Ramos (cell line): ENCODE results near the gene RUSC1.

ENCODE experiments used
- in situ Hi-C: fragments of 300-500 bp; cut with MboI; formaldehyde crosslinking; loops from one replicate; pipeline ENCODE4 v1.14.3; 2022; ENCODE audit warnings: low sequenced_read_pairs; ENCODE audit not compliant: unreplicated experiment

RUSC1 gene

GRCh38 chr1:155295183-155295941 lies 25.3 kb upstream of the RUSC1 start:
- in situ Hi-C loops: no loop called here

- in situ Hi-C loops: no loop called here
Measured at GRCh38 chr1:155295942-155296267, 24.8 kb upstream of the RUSC1 start.

- in situ Hi-C loops: no loop called here
Measured at GRCh38 chr1:155296661-155297060, 24.0 kb upstream of the RUSC1 start.

- in situ Hi-C loops: no loop called here
Measured at GRCh38 chr1:155297384-155297783, 23.3 kb upstream of the RUSC1 start.

- in situ Hi-C loops: no loop called here
Measured at GRCh38 chr1:155300024-155300423, 20.7 kb upstream of the RUSC1 start.

- in situ Hi-C loops: no loop called here
Measured at GRCh38 chr1:155300553-155301329, 20.0 kb upstream of the RUSC1 start.

- in situ Hi-C loops: no loop called here
Measured at GRCh38 chr1:155301342-155301841, 19.3 kb upstream of the RUSC1 start, which contains the start of gene PKLR. Gene PKLR (minus strand): TSS chr1:155301438. CDS start chr1:155301395, 43 bp downstream.

GRCh38 chr1:155304558-155305063 lies 16.1 kb upstream of the RUSC1 start:
- in situ Hi-C loops: no loop called here

- in situ Hi-C loops: no loop called here
Measured at GRCh38 chr1:155305881-155306391, 14.8 kb upstream of the RUSC1 start.

GRCh38 chr1:155307247-155307740 lies 13.4 kb upstream of the RUSC1 start:
- in situ Hi-C loops: no loop called here

- in situ Hi-C loops: no loop called here
Measured at GRCh38 chr1:155308493-155309422, 11.9 kb upstream of the RUSC1 start, which contains the start of gene FDPS. Gene FDPS (plus strand): TSS chr1:155308866. CDS start chr1:155309790, 924 bp downstream.

GRCh38 chr1:155309423-155310021 lies 11.2 kb upstream of the RUSC1 start:
- in situ Hi-C loops: no loop called here

- in situ Hi-C loops: no loop called here
Measured at GRCh38 chr1:155313261-155313660, 7.4 kb upstream of the RUSC1 start.

- in situ Hi-C loops: no loop called here
Measured at GRCh38 chr1:155316922-155317321, 3.8 kb upstream of the RUSC1 start.

- in situ Hi-C loops: no loop called here
Measured at GRCh38 chr1:155318082-155318481, 2.6 kb upstream of the RUSC1 start.

GRCh38 chr1:155319536-155319935 lies 1.2 kb upstream of the RUSC1 start:
- in situ Hi-C loops: no loop called here

GRCh38 chr1:155320252-155320651 lies 442 bp upstream of the RUSC1 start:
- in situ Hi-C loops: no loop called here

- in situ Hi-C loops: no loop called here
Measured at GRCh38 chr1:155321639-155322503, 1.2 kb downstream of the RUSC1 start.
